ENCODE measurements around the gene GDA.

GRCh38 chr9:72207278-72207677 lies 58.0 kb downstream of the GDA start:
- no peak for TF ChIP-seq POLR2A (IDR thresholded peaks at IDR 0.05; ENCODE audit: low read length)
- TF ChIP-seq GATA1 (IDR thresholded peaks at IDR 0.05; ENCODE audit: low read depth, low read length), result no peak

Measured in erythroblast (primary cell).